Tibial artery (tissue), 4 donors: ENCODE results near the gene RPUSD4.
A peak's percentile ranks its signal among the peaks of the same experiment; 100 is the strongest.
"Not testable (repeated sequence)": the region's sequence is repeated elsewhere in the genome, so short reads cannot be mapped to it uniquely, and the experiment has no call there.

Experiments
- DNase-seq, 2 donors: peaks; one replicate each; pipeline ENCODE4 v3.0.0-alpha.2; 2019
- H3K27ac ChIP-seq, 2 donors: fragments of 200-600 bp; sonication (generic) in 1 of 2; 1 replicate in 1 of 2; 2 replicates in 1 of 2; pipeline ENCODE4 v1.5.1; 2018 to 2019; ENCODE audit warnings: mild to moderate bottlenecking in 1 of 2
- H3K27me3 ChIP-seq, 2 donors: fragments of 200-600 bp; sonication (generic) in 1 of 2; one replicate each; pipeline versions ENCODE4 v1.5.1 to v1.6.0; 2016 to 2019
- H3K36me3 ChIP-seq, 3 donors: fragments of 200-600 bp; sonication (generic) in 2 of 3; one replicate each; pipeline ENCODE4 v1.5.1; 2016 to 2019; ENCODE audit warnings: mild to moderate bottlenecking in 2 of 3
- H3K4me1 ChIP-seq, 4 donors: fragments of 200-600 bp; sonication (generic) in 2 of 4; 1 replicate in 3 of 4; 2 replicates in 1 of 4; pipeline ENCODE4 v1.5.1; 2016 to 2019
- H3K4me3 ChIP-seq, 2 donors: fragments of 200-600 bp; sonication (generic) in 1 of 2; 1 replicate in 1 of 2; 2 replicates in 1 of 2; pipeline ENCODE4 v1.5.1; 2018 to 2019; ENCODE audit warnings: mild to moderate bottlenecking in 2 of 2
- H3K9me3 ChIP-seq, 3 donors: fragments of 200-600 bp; sonication (generic) in 1 of 3; one replicate each; pipeline ENCODE4 v1.5.1; 2016 to 2019
- intact Hi-C: fragments of 100-400 bp; cut with DNase I; formaldehyde crosslinking; loops from one replicate; pipeline ENCODE4 v1.15.0; 2023; ENCODE audit warnings: low total_unique reads
- TF ChIP-seq, protein P1 (sequence below), 2 experiments: fragments of 200-600 bp in 1 of 2; fragments of 450-650 bp in 1 of 2; IDR thresholded peaks; one replicate each; pipeline ENCODE4 v1.5.1; 2017 to 2019; ENCODE audit warnings: antibody characterized with exemption in 2 of 2, mild to moderate bottlenecking in 1 of 2, moderate library complexity in 1 of 2

RPUSD4 gene, protein sequence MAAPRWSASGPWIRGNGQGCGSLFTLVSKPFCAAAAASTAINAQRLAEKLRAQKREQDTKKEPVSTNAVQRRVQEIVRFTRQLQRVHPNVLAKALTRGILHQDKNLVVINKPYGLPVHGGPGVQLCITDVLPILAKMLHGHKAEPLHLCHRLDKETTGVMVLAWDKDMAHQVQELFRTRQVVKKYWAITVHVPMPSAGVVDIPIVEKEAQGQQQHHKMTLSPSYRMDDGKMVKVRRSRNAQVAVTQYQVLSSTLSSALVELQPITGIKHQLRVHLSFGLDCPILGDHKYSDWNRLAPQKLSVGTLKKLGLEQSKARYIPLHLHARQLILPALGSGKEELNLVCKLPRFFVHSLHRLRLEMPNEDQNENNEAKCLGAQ

DNA sequence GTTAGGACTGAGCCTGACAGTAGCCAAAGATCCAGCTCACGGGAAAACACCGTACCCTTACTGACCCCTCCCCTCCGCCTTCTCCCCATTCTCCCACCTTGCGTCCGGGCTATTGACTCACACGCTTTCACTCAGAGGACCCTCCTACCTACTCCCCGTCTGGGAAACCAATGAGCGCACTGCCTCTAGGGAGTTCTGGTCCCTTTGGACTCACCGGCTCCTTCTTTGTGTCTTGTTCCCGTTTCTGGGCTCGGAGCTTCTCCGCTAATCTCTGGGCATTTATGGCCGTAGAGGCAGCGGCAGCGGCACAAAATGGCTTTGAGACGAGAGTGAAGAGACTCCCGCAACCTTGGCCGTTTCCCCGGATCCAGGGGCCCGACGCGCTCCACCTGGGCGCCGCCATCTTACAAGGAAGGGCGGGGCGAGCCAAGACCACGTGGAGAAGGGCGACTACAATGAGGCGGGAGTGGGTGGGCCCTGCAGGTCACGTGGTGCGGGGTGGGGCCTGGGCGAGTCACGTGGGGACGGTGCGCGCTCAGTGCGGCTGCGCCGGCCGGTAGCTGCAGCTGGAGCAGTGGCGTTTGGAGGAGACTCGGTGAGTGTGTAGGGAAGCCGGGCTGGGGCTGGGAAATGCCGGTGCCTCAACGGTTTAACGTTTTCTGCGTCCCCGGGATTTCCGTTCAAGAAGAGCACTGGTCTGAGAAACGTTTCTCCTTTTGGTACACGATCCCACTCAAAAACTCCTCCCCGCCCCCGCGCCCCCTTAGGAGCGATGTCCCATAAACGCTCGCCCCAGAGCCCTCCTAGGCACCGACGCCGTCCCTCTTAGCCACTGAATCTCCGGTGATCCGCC lies at the start of gene RPUSD4, which contains the start of gene FAM118B:
Gene RPUSD4 (minus strand): TSS at position 415 of the 853 bp plus-strand sequence. CDS start 12 bp downstream, at position 403.
Gene FAM118B (plus strand): TSS at position 547 of the 853 bp plus-strand sequence. CDS start 23,220 bp downstream, outside the sequence.
- TF ChIP-seq, protein P1, sequence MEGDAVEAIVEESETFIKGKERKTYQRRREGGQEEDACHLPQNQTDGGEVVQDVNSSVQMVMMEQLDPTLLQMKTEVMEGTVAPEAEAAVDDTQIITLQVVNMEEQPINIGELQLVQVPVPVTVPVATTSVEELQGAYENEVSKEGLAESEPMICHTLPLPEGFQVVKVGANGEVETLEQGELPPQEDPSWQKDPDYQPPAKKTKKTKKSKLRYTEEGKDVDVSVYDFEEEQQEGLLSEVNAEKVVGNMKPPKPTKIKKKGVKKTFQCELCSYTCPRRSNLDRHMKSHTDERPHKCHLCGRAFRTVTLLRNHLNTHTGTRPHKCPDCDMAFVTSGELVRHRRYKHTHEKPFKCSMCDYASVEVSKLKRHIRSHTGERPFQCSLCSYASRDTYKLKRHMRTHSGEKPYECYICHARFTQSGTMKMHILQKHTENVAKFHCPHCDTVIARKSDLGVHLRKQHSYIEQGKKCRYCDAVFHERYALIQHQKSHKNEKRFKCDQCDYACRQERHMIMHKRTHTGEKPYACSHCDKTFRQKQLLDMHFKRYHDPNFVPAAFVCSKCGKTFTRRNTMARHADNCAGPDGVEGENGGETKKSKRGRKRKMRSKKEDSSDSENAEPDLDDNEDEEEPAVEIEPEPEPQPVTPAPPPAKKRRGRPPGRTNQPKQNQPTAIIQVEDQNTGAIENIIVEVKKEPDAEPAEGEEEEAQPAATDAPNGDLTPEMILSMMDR (IDR thresholded peaks at IDR 0.05) = no peak
- no peaks in the 10 kb centered on the region for H3K27me3 ChIP-seq
- peaks cover 0 to 20% (median 15%) of the 10 kb centered on the region in 4 donors for H3K4me1 ChIP-seq
- peak within 1 kb of the TSS; percentile 63 to 85 for H3K4me3 ChIP-seq
- no peaks in the 10 kb centered on the region for H3K9me3 ChIP-seq
- peak within 1 kb of the TSS; percentile 51 to 72 for H3K27ac ChIP-seq
- peaks cover 0 to 28% (median 9%) of the 10 kb centered on the region in 3 donors for H3K36me3 ChIP-seq
- DNase-seq = peak; percentile 99
- intact Hi-C loops = no loop called here

DNA sequence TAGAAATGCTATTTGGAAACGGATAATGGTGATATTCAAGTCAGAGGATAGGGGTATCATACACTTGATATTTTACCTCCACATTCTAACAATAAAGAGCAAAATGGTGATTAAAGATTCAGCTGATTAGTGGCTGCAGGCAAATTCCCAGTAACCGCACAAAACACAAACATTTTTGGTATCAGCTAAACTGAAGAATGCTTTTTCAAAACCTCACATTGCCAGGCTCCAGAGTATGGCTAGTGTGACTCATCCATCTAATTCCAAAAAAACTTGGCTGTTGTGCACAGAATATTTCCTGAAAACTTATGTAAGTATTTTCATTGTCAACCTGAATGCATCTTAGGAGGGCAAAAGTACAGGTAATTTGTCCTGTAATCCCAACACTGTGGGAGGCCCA lies 46.3 kb upstream of the RPUSD4 start:
- Histone ChIP-seq H3K9me3 (no peaks in the 10 kb centered on the region), H3K36me3 (peaks cover 8 to 55% (median 10%) of the 10 kb centered on the region in 3 donors), H3K4me3 (no peak overlapping the region), H3K4me1 (no peaks in the 10 kb centered on the region), H3K27me3 (no peaks in the 10 kb centered on the region), H3K27ac (no peak overlapping the region)
- no peak for DNase-seq
- intact Hi-C loops = no loop called here
- TF ChIP-seq, protein P1 (IDR thresholded peaks at IDR 0.05) = no peak

DNA sequence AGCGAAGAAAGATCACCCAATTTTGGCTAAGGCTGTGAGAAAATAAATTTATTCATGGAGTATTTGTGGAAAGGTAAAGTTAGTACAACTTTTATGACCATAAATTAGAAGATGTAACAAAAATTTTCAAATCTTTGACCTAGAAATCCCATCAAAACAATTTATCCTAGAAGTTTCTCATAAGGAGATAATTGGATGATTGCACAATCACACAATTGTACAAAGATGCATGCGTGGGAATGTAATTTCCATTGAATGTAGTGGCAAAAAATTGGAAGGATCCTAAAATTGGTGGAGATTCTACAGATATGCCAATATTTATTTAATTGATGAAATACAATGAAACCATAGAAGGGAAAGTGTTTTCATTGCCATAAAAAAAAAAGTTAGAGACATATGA lies 45.7 kb upstream of the RPUSD4 start:
- no peaks in the 10 kb centered on the region for H3K27me3 ChIP-seq
- H3K4me1 ChIP-seq = no peaks in the 10 kb centered on the region
- H3K36me3 ChIP-seq = peaks cover 4 to 53% (median 6%) of the 10 kb centered on the region in 3 donors
- TF ChIP-seq, protein P1 (IDR thresholded peaks at IDR 0.05) = no peak
- H3K9me3 ChIP-seq = no peaks in the 10 kb centered on the region
- intact Hi-C loops = no loop called here
- no peak for DNase-seq
- no peak overlapping the region for H3K27ac ChIP-seq
- H3K4me3 ChIP-seq = no peak overlapping the region

DNA sequence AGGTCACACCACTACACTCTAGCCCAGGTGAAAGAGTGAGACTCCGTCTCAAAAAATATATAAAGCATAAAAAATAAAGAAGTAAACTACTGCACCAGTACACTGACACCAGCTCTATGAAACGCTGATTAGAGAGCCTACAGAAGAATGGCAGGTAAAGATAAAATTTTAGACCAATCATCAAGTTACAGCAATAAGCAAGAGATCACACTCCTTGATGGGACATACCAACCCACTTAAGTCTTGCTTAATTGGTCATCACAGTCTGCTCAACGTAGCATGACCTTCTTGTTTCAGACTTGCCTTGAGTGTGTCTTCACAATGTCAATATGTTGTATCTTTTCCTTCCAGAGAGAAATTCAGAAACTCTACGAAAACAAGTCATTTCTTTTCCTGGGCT lies 44.8 kb upstream of the RPUSD4 start:
- DNase-seq = no peak
- no peaks in the 10 kb centered on the region for H3K9me3 ChIP-seq
- no peaks in the 10 kb centered on the region for H3K4me1 ChIP-seq
- H3K27ac ChIP-seq = no peak overlapping the region
- TF ChIP-seq, protein P1 (IDR thresholded peaks at IDR 0.05) = no peak
- H3K27me3 ChIP-seq = no peaks in the 10 kb centered on the region
- no peak overlapping the region for H3K4me3 ChIP-seq
- H3K36me3 ChIP-seq = peaks cover 5 to 44% (median 9%) of the 10 kb centered on the region in 3 donors
- intact Hi-C loops = no loop called here

DNA sequence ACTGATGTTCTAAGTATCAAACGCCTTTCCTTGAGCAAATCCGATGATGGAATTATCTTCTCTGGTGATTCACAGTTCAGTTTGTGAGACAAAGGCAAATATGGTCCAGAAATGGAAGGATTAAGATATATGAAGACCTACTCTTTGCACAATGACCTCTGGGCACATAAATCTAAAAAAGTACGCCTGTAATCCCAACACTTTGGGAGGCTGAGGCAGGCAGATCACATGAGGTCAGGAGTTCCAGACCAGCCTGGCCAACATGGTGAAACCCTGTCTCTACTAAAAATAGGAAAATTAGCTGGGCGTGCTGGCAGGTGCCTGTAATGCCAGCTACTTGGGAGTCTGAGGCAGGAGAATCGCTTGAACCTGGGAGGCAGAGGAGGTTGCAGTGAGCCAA lies 44.1 kb upstream of the RPUSD4 start:
- peaks cover 9 to 37% (median 10%) of the 10 kb centered on the region in 3 donors for H3K36me3 ChIP-seq
- intact Hi-C loops, DNase-seq, H3K4me3 ChIP-seq, H3K27ac ChIP-seq, H3K27me3 ChIP-seq, H3K4me1 ChIP-seq, H3K9me3 ChIP-seq: not testable (repeated sequence)
